Stimulated activated CD4-positive, alpha-beta T cell treated with anti-CD3 and anti-CD28 coated beads, Interleukin-1b, Interleukin-23, amount 100 ng/mL, for 1 hour (primary cell): ENCODE data around the gene FAM135A.
"Not testable (repeated sequence)": the region's sequence is repeated elsewhere in the genome, so short reads cannot be mapped to it uniquely, and the experiment has no call there.

ENCODE experiments used
- DNase-seq, 2 donors: peaks; one replicate each; pipeline ENCODE4 v3.0.0-alpha.2; 2020; ENCODE audit warnings: low read depth in 2 of 2

Gene FAM135A

GRCh38 chr6:70547313-70547712, 134.0 kb downstream of the FAM135A start:
- no peak for DNase-seq

GRCh38 chr6:70547905-70548304, 134.6 kb downstream of the FAM135A start:
- DNase-seq, result no peak

- DNase-seq, result no peak
Measured at GRCh38 chr6:70549327-70549726, 136.0 kb downstream of the FAM135A start.

- no peak for DNase-seq
Measured at GRCh38 chr6:70551566-70551965, 138.3 kb downstream of the FAM135A start.

- not testable (repeated sequence) for DNase-seq
Measured at GRCh38 chr6:70552286-70552940, 139.1 kb downstream of the FAM135A start.

GRCh38 chr6:70552974-70553373, 139.7 kb downstream of the FAM135A start:
- no peak for DNase-seq

GRCh38 chr6:70557998-70558397, 144.7 kb downstream of the FAM135A start:
- DNase-seq, result no peak

- DNase-seq, result not testable (repeated sequence)
Measured at GRCh38 chr6:70562401-70562800, 149.1 kb downstream of the FAM135A start.

GRCh38 chr6:70563530-70563929, 150.2 kb downstream of the FAM135A start:
- DNase-seq, result no peak

GRCh38 chr6:70566751-70567382, 153.6 kb downstream of the FAM135A start, which contains the start of gene SDHAF4:
Gene SDHAF4 (plus strand): TSS chr6:70566930. CDS start chr6:70566941, 11 bp downstream.
- peak; percentile 84 to 93 for DNase-seq

- no peak for DNase-seq
Measured at GRCh38 chr6:70574643-70575042, 161.3 kb downstream of the FAM135A start.

- DNase-seq, result no peak
Measured at GRCh38 chr6:70575899-70576495, 162.7 kb downstream of the FAM135A start.

GRCh38 chr6:70586114-70586513, 172.8 kb downstream of the FAM135A start:
- no peak for DNase-seq

- no peak for DNase-seq
Measured at GRCh38 chr6:70590400-70590799, 177.1 kb downstream of the FAM135A start.

- no peak for DNase-seq
Measured at GRCh38 chr6:70592391-70593117, 179.2 kb downstream of the FAM135A start.

GRCh38 chr6:70593118-70593486, 179.8 kb downstream of the FAM135A start:
- no peak for DNase-seq

- no peak for DNase-seq
Measured at GRCh38 chr6:70599187-70599586, 185.9 kb downstream of the FAM135A start.

- no peak for DNase-seq
Measured at GRCh38 chr6:70601014-70601413, 187.7 kb downstream of the FAM135A start.

- DNase-seq, result no peak
Measured at GRCh38 chr6:70604254-70604653, 190.9 kb downstream of the FAM135A start.

GRCh38 chr6:70607371-70607770, 194.1 kb downstream of the FAM135A start:
- not testable (repeated sequence) for DNase-seq

GRCh38 chr6:70609181-70609580, 195.9 kb downstream of the FAM135A start:
- DNase-seq, result not testable (repeated sequence)
